GM18517 (cell line): ENCODE results near the gene ARHGDIA.

Experiments
- ATAC-seq: cut with Tn5 transposase; IDR thresholded peaks from one replicate; pipeline ENCODE4 v1.9.1; 2021; ENCODE audit warnings: mild to moderate bottlenecking, moderate library complexity; ENCODE audit not compliant: unreplicated experiment

ARHGDIA gene

GRCh38 chr17:81888988-81889595, 18.0 kb upstream of the ARHGDIA start:
- ATAC-seq = no peak

DNA sequence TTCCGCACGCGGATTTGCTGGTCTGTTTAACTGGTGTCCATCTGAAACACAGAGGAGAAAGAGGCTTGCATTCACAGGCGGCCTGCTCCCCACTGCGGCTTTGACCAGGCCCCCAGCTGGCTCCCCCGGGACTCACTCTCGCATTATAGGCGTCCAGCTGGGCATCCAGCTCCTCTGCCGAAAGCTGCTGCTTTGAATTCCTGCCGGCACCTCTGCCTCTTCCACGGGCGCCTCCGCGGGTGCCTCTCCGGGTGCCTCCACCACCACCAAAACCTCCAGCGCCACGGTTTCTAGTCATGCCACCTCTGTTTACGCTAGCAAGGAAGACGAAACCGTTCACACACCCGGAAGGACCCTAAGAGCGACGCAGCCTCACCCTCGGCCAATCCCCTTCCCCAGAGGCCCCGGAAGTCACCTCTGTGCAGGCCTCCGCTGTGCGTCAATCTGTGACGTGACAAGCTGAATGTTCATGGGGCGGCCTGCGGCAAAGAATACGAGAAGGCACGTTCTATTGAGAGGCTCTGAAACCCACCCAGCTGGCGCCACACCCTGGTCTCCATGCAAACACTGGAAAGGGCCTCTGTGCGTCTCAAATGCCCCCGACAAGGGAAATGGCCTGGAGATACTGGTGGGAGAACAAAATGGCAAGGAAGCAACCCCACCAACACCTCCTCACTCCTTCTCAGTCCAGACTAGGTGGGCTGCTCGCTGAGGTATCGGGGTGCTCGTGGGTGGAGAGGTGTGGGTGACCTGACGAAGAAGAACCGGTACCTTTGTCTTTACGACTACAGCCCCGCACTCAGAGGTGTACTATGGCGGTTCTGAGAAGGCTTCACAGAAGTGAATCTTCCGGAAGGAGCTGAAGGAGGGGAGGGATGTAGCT, 17.2 kb upstream of the ARHGDIA start:
- no peak for ATAC-seq

DNA sequence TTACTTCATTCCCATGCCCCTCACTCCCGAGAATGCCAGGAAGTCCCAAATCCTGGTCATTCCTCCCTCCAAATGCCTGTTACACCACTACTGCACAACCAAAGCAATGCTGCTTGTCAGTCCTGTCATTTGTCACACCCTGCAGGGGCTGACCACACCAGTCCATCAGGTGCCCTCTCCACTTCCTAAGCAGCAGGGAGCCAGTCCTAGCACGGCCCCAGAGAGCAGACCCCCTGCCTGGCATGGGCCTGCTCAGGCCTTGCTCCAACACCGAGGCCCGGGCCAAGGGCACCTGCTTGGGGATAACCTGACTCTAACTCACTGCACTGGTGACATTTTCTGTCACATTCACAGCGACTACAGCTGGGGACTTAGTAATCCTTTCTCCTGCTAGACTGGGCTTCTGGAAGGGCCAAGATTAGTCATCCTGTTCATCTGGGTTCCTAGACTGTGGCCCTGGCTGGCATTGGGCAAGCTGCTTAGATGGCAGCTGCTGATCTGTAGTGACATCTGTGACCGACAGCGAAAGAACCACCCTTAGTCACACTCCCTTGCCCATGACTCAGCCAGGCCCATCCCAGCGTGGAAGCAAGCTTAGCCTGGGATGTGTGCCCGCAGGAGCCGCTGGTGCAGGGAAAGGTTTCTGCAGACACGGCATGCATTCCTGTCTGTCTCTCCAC, 14.9 kb upstream of the ARHGDIA start:
- no peak for ATAC-seq

DNA sequence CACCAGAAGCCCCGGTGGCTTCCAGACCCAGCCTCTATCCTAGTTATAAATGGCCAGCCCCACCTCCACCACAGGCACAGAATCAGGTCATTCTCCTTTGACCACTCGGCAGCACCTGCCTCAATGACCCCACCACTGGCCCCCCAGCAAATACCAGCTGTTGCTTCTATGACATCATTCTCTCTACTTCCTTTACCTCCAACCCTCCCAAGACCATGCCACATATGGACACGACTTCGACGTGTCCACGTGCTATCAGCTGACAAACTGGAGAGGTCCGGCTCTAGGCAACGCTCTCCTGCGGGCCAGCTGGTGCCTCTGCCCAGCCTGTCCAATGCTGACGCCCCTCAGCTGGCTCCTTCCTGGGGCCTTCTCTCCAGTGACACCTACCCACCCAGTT, 14.3 kb upstream of the ARHGDIA start:
- ATAC-seq = no peak

GRCh38 chr17:81884968-81885367, 13.8 kb upstream of the ARHGDIA start:
- no peak for ATAC-seq

- no peak for ATAC-seq
Measured at GRCh38 chr17:81884520-81884919, 13.4 kb upstream of the ARHGDIA start.

DNA sequence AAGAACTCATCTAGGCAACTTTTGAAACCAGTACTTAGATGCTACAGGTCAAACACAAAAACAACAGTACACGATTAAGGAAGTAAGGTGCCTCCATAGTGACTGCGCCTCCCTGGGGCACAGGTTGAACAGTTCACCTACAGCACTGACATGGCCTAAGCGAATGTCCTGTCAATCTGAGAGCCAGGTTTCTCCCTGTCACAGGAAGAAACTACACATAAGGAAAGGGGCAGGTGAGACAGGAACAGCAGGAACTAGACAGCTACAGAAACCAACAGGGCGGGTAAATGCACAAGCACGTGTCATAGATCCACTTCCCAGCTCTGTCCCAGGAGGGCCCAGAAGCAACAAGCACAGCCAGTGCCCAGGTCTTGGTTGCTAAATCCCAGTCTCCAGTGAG, 8.0 kb upstream of the ARHGDIA start:
- no peak for ATAC-seq

DNA sequence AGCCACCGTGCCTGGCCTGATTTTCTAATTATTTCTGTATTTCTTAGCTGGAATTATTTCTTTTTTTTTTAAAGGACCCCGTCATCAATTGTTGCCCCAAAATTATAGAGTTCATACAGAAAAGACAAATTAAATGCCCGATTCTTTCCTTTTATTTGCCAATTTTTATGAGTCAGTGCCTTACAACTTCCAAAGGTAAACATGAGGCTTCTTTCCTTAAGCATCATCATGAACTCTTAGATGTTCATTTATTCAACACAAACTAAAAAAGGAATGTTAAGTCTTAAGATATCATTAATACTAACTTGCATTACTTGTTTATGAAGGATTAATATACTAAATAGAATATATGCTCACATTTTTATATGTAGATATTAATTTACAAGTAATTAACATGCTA, 7.2 kb upstream of the ARHGDIA start:
- no peak for ATAC-seq

DNA sequence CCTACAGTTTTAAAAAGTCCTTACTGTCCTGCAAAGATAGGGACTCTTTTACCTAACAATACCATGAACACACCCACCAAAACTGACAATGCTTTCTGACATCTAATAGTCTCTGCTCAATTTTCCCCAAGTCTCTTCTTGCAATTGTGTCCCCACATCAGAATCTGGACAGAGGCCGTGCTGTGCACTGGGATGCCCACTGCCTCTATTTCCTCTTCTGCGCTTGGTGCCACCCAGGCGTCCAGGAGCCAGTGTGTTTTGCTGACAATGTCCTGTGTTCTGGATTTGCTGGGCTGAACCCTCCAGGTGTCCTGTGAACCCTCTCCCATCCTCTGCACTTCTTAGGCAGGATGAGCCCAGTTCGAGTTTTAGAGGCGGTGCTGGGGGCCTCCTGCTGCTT, 6.4 kb upstream of the ARHGDIA start:
- ATAC-seq = no peak

DNA sequence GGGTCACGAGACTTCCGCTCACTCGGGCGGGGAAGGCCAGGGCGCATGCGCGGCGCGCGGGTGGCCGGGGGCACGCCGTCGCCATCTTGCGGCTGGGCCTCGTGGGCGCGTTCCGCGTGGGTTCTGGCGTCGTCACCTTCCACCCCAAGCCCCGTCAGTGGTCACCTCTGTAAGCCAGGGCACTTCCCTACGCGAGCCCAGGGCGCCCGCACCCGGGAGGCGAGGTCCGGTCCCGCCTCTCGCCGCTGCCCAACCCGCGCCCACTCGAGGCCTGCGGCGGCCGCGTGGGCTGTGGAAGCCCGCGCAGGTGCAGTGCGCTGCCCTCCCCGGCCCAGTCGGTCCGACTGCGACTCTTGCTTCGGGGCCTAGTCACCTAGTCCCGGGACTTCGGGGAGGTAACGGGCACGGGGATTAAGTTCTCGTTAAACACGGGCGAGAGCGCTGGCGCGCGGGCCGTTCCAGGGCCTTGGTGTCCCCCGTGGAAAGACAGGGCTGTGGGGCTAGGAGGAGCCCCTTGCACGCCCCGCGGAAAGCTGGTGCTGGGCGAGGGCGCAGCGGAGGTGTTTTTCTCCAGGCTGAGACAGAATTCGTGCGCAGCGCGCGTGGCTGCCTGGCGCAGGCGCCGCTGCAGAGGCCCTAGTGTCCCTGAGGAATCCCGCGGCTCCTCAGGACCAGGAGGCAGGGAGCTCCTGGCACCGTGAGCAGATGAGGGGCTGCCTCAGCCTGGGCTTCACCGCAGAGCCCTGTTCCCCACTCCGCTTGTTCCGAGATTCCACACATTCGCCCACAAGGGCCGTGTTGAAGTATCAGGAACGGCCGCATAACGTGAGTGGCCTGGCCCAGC, 472 bp upstream of the ARHGDIA start:
- peak; percentile 35 for ATAC-seq

- ATAC-seq = no peak
Measured at GRCh38 chr17:81870131-81870980, 781 bp downstream of the ARHGDIA start.

GRCh38 chr17:81869221-81870130, 1.7 kb downstream of the ARHGDIA start:
- ATAC-seq = no peak

DNA sequence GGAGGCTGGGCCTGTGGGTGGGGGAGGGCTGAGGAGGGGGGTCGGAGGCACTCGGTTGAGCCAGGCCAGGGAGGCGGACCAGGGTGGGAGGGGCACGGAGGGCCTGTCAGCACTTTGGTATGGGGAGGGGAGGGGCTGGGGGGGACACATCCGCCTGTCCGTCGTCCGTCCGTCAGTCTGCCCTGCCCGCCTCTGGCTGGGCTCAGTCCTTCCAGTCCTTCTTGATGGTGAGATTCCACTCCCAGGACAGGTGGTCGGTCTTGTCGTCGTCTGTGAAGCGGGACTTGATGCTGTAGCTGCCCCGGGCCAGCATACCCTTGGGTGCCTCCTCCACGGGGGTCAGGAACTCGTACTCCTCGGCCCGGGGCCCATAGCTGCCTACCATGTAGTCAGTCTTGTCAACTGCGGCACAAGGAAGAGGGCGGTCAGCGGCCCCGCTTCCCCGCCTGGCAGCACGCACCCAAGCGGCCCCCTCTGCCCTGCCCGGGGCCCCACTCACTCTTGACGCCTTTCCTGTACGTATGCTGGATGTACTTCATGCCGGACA, 2.4 kb downstream of the ARHGDIA start:
- ATAC-seq = no peak

DNA sequence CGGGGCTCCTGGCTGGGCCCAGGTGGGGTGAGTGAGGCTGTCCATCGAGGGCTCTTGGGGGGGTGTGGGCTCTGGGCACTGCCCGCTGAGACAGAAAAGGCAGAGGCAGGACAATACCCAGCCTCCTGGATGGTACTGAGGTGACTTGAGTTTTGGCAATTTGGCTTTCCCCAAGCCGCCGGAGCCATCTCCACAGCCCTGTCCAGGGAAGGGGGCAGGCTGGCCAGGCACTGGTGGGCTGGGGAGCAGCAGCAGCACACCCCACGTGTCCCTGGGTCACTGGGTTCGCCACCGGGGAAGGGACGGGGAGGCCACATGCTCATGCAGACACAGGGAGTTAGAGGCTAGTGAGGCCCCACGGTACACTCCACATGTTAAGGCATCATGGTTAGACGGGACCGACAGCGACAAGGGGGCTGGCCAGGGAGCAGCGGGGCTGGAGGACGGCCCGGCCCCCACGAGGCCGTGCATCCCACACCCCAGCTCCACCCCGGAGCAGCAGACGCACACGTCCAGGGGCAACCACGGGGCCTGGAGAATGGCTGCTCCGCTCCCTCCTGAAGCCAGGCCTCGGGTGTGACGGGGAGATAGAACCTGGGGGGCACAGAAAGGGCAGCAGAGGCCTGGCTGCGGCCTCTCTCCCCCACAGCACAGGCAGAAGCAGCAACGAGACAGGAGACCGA, 3.0 kb downstream of the ARHGDIA start:
- no peak for ATAC-seq

GRCh38 chr17:81867170-81867990, 3.8 kb downstream of the ARHGDIA start:
- no peak for ATAC-seq

DNA sequence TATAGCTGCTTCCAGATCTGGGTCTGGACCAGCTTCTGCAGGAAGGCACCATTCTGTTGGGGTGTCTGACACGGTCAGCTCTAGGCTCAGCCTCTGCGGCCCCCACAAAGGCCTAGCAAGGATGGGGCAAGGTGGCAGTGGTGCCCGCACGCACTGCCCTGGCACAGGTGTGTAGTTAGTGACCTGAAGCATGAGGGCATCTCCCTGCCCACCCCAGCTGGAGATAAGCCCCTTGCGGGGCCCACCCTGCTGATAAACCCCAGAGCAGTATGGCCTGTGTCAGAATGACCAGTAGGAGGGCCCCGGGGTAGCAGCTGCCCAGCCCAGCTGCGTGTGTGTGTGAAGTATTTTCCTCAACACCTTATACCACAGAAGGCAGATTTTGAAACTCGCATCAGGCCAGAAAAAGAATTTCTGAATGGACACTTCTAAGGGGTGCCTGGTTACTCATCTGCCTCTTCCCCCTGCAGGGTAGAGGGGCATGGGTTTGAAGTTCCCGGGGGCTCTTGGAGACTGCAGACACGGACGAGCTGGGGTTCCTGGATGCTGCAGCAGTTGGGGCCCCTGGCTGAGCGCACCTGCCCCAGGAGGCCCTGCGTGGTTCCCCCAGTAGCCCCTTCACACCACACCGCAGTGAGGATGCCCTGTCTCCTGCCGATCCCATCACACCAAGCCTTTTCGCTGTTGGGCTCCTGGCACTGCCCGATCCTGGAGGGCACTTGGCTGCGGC, 4.5 kb downstream of the ARHGDIA start:
- ATAC-seq = no peak
